Mucosa of gallbladder (tissue), 1 donor: ENCODE results near the gene F7. TPM values are rescaled to one million over a fixed set of nuclear protein-coding genes. Genes with fewer than 3 reads are reported as not detected.

Experiments
- DNase-seq: peaks from one replicate; pipeline ENCODE4 v3.0.0-alpha.2; 2020; ENCODE audit warnings: low spot score
- total RNA-seq: library from RNA; stranded (reverse); gene quantifications from one replicate; pipeline ENCODE4 v1.2.1, GENCODE V29; 2021
- donor health status: DM: no; HTN: no; CAD: no.

The F7 gene
- total RNA-seq, 1 donor from 2014 or later: 0.26 TPM

DNA sequence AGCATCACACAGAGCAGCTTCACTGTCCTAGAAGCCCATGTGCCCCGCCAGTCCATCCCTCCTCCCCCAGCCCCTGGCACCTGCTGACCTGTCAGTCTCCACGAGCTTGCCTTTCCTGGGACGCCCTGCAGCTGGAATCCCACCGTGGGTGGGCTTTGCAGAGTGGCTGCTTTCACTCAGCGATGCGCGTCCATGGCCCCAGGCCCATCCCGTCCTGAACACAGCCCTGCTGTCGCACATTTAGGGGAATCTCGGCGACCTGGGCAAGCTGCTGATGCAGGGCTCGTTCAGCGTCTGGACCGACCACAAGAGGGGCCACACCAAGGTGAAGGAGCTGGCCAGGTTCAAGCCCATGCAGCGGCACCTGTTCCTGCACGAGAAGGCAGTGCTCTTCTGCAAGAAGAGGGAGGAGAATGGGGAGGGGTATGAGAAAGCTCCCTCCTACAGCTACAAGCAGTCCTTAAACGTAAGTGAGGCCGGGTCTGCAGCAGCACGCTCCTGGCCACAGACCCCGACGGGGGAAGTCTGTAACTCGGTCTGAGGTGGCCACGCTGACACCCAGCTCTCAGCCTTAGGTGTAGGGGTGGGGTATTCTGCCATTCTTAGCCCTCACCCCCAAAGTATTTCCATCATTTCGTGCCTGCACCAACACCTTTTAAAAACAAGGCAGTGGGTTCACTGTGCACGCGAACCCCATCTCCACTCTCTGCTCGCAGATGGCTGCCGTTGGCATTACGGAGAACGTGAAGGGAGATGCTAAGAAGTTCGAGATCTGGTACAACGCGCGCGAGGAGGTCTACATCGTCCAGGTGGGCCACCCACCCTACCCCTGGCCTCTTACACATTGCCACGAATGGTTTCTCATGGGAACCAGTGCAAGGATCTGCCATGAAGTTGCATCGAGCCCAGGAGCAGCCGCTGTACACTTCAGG is 18.3 kb upstream of the F7 start:
- no peak for DNase-seq

DNA sequence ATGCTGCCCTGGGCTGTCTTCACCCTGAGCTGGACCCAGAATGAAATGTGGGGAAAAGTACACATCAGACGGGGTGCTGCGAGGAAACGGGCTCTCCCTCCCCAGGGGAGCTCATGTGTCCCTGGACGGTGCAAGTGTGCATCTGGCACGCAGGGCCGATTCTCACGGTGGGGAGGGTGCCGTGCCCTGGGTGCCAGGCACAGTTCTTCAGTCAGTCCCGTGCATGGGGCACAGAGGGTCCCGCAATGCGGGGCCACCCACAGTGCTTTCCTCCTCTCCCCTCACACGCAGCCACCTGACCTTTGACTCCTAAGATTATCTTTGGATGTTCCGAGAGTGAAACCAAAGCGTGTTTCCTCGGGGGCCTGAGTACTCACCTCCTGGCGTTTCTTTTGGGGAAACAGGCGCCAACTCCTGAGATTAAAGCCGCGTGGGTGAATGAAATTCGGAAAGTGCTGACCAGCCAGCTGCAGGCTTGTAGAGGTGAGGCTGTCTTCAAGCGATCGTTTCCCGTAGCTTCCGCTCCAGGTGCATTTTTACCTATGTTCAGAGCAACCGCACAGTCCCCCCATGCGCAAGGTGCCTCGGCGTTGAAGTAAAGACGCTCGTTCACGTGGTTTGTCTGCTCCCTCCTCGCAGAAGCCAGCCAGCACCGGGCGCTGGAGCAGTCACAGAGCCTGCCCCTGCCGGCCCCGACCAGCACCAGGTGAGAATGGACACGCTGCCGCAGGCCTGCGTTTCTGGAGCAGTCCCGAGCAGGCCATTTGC is 17.5 kb upstream of the F7 start:
- no peak for DNase-seq

DNA sequence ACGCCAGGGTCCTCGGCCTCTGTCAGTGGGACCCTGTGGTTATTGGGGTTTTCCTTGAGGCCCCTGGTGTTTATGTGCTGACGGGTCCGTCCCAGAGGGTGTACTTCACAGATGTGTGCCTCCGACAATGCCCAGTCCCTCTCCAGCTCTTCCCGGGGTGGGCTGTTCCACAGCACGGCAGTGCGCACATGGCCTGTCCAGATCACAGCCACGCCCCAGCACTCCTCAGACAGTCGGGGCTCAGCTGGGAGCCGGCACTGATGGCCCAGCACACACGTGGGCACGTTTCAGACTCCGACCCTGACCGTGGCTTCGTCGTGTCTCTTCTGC is 16.9 kb upstream of the F7 start:
- DNase-seq: no peak

DNA sequence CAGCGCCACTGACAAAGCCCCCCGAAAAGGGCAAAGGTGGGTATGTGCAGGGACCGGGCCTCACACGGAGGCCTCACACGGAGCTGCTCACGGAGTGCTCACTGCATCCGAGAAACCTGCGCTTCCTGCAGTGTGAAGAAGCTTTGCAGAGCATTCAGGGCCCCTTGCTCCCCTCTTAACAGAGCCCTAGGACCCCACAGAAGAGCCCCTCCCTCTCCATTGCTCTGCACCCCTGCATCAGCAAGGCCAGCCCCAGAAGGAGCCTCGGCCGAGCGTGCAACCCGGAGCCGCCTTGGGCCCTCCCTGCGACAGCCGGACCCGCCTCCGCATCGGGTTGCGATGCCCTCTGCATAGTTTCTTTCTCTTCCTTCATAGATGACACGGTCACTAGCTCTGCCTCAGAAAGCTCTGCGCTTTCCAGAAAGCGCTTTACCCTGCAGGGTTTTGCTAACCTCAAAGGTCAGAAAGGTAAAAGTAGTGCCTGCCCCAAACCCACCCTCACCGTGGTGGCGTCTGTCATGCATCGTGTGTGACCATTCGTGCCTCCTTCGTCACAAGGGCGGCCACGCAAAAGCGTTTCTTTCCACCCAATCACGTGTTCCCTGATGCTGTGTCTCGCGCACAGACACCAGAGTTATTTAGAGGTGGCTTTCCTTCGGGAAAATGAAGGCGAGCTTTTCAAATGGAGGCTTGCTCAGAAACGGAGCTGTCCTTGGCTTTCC is 15.7 kb upstream of the F7 start:
- no peak for DNase-seq

DNA sequence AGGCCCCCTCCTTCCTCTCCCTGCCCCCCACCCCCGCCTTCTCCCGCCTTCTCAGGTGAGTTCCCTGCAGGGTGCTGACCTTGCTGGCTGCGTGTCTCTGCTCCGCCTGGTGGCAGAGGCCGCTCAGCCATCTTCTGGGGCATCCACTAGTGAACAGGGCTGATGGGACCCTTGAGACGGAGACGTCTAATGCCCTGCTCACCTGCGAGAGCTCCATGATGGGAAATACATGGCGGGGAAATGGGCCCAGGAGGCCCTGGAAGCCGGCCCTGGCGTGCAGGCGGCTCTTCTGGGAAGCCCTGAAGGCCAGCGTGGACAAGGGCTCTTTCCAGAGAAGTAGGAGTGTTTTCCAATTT is 15.2 kb upstream of the F7 start:
- DNase-seq: no peak

DNA sequence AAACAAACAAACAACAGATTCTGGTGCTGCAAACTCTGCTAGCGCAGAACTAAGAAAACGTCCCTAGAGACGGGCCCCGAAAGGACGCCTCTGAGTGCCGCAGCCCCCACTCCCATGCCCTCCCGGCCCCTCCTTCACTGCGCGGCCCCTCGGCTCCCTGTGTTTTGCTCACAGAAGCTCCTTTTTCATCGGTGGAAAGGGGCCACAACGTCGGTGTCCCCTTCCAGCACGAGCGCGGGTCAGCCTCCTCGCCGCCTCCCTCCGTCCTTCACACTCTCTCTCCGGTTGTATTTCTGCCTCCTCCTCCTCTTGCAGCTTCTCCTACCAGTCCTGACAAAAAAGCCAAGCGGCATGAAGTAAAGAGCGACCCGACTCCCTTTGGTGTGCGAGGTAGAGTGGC is 14.8 kb upstream of the F7 start:
- DNase-seq: no peak

DNA sequence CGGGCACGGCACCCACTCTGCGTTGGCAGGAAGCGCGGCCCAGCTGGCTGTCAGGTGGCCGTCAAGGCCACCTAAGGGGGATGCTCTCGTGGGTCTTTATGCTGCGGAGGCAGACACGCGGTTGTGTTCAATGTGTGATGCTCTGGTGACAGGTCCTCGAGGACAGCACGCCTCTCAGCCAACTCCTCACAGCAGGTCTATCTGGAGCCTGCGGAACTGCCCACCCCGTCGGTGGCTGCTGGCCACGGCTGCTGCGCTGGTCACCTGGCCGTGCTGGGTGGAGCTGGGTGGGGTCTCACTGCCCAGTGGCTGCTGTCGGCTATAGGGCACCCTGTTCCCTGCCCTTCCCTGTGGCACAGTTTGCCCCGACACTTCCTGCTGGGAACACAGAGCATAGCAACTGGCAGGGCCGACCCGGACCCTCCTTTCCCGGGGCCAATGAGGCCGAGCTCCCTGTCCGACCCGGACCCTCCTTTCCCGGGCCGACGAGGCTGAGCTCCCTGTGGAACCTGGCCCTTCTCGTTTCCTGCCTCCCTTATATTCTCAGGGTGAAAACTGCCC is 14.3 kb upstream of the F7 start:
- no peak for DNase-seq

DNA sequence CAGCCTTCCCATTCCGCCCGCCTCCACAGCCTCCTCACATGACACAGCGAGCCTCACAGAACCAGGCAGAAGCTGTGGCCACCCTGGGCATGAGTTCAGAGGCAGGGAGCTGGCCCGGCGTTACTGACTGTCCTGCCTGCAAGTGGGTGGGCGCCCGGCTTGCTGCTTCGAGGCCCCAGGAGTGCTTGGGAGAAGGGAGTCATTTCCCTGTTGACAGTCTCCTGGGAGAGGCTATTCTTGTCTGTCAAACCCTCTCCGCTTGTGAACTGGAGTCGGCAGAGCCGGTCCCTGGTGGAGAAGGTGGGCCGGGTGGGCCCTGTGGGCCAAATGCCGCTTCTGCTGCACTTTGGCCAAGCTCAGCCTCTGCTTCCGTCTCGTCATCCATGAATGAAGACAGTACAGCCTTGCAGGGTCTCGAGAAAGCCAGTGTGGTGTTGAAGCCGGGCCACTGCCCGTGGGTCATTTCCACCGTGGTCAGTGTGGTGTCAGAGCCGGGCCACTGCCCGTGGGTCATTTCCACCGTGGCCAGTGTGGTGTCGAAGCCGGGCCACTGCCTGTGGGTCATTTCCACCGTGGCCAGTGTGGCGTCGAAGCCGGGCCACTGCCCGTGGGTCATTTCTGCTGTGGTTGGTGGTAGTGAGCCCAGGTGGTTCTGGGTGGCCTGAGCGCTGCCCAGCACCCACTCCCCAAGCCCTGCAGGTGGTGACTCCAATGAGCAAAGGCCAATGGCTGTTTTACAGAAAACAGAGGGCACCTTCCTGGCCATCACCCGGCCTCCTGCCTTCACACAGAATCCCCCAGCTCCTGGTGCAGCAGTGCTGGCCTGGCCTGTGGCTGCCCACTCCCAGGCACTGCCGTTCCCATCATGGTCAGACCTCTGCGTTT is 13.5 kb upstream of the F7 start:
- no peak for DNase-seq

DNA sequence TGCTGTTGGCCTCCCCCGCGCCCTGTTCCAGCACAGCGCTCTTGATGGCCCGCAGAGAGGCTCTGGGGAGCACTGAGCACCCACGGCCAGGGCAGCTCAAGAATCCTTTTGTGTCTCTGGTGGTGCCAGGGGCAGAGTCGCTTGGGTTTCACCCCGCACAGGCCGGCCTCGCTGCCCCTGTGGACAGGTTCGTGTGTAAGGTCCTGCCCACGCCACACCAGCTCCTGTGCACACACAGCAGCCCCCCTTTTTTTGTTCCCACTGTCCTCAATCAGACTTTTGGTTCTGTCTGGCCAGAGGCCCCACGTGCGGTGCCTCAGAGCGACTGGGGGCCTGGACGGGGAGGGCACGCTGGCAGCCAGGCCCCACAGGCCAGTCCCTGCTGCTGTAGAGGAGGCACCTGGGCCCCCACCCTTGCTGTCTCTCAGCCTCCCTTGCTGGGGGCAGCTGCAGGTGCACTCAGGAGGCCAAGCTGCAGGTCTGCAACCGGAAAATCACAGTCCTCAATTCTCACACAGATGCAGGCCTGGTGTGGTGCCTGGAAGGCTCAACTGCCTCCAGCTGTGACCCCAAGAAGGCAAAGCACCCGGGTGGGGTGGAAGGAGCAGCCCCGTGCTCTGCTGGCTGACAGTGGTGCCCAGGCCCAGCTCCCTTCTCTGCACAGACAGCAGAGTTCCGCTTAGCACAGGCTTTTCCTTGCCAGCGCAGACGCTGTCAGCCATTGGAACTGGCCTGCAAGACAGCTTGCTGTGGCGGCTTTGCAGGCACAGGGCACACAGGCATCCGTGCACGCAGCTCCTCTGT is 12.6 kb upstream of the F7 start:
- no peak for DNase-seq

DNA sequence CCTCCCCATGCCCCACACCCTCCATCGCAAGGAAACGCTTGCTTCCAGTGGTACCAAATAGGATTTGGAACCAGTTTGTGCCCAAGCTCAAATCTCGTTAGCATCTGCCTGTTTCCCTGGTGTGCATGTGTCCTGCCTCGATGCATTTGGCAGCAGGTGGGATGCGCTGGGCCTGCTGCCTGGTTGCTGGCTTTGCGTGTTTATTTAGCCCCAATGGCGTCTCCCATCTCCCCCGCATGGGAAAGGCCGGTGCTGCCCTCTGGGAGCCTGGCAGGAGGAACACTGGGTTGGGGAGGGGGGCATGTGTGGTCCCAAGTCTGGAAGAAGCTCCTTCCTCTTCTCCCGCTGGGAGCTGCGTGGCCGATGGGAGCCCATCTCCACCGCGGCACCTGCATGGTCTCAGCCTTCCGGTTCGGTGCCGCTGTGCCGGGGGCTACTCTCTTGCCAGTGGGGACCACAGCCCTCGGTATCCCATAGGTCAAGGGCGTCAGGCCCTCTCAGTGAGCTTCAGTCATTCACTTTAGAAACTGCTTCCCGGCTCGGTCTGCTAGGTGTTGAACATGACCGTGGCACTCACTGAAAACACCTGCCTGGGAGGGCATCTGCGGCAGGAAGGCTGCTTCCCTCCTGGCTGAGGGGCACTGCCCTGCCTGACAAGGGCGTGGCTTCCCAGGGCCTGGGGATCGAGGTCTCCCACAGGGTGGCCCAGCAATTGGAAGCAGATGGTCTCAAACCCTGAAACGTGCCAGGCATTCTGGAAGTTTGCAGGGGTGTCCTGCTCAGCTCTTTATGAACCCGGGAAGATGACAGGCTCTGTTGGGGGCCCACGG is 11.8 kb upstream of the F7 start:
- no peak for DNase-seq

DNA sequence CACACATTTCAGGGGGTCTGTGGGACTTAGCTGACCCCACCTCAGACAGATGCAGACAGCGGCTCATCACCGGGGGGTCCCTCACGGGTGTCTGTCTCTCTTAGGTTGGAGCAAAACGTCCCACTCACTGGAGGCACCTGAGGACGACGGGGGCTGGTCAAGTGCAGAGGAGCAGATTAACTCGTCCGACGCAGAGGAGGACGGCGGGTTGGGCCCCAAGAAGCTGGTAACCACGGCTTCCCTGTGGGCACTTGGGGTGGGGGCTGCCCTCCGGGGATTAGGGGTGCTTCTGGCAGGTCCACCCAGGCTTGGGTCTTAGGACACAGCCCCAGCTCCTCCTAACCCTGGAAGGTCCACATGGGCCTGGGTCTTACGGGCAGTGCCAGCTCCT is 11.2 kb upstream of the F7 start:
- no peak for DNase-seq

DNA sequence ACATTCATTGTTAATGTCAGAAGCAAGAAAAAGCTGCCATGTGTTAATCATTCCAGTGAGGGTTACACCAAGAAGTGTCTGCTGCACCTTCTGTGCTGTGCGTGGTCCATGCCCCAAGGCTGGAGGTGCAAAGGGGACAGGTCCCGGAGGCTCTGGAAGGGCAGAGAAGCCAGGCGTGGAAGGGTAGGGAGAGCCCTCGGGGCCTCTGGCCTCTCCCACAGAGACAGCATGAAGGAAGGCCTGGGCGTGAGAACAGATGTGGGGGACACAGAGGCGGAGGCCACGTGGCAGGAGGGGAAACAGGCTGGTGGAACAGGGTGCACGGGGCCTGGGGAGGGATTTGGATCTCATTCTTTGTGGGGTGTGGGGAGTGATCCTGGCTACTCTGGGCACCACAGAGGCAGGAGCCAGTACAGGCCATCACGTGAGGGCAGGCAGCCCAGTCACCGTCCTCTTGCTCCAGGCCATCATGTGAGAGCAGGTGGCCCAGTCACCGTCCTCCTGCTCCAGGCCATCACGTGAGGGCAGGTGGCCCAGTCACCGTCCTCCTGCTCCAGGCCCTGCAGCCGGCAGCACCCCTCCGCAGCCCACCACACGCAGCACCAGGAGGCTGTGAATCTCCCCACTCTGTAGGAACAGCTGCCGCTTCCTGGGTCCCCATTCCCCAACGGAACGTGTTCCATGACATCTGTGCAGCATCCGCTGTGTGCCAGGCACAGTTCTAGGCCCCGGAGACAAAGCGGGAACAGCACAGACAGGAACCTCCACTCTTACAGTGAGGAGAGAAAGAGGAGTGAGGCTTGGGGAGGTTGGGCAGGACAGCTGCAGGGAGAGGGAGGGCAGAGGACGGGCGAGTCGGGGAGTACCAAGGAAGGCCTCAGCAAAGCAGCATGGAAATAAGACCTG is 10.2 kb upstream of the F7 start:
- DNase-seq: no peak

DNA sequence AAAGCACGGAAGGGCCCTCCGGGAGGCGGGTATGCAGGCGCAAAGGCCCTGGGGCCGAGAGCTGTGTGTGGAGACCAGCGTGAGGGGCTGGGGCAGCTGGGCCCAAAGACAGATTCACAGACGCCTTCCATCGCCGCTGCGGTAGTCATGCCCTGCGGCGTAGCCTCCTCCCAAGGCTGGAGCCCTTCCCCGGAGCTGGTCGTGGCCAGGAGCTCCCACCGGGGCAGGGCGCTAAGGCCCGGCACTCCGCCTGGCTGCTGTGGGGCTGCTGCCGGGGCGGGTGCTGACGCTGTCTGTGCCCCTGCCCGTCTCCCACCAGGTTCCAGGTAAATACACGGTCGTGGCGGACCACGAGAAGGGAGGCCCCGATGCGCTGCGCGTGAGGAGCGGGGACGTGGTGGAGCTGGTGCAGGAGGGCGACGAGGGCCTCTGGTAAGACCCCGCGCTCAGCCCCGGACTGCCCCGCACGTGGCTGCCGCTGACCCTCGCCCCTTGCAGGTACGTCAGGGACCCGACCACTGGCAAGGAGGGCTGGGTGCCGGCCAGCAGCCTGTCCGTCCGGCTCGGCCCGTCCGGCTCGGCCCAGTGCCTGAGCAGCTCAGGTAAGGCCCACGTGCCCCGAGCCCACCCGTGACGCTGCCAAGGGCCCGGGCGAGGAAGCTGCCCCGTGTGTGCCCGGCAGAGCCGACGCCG is 9.4 kb upstream of the F7 start:
- DNase-seq: no peak

DNA sequence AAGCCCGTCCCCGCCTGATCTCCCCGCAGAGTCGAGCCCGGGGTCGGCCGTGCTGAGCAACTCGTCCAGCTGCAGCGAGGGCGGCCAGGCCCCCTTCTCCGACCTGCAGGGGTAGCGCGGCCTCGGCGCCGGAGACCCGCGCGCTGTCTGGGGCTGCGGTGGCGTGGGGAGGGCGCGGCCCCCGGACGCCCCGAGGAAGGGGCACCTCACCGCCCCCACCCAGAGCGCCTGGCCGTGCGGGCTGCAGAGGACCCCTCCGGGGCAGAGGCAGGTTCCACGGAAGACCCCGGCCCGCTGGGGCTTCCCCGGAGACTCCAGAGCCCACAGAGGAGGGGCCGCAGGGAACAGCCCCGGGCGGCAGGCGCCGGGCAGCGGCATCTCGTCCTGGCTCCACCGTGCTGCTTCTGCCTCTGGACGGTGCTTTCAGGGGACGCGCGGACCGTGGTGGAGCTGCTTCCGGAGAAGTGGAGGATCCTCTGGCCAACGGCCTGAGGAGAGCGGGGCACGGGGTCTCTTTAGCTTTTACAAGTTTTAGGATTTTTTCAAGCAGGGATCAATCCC is 8.8 kb upstream of the F7 start:
- no peak for DNase-seq

DNA sequence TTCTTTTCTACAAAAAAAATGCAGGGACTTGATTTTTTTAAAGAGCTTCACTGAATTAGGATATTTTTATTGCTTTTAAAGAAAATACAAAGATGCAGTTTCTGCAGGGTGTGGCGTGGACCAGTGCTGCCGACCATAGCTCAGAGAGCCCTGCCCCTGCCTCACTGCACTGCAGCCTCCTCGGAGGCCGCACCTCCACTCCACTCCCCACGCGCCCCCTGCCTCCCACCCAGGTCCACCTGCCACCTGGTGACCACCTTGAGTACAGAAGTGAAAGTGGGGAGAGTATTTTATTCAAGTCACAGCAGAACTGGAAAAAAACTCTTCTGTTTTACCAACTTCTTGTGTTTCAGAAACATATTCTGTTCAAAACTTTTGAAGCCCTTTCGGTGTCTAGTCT is 7.9 kb upstream of the F7 start:
- DNase-seq: no peak

DNA sequence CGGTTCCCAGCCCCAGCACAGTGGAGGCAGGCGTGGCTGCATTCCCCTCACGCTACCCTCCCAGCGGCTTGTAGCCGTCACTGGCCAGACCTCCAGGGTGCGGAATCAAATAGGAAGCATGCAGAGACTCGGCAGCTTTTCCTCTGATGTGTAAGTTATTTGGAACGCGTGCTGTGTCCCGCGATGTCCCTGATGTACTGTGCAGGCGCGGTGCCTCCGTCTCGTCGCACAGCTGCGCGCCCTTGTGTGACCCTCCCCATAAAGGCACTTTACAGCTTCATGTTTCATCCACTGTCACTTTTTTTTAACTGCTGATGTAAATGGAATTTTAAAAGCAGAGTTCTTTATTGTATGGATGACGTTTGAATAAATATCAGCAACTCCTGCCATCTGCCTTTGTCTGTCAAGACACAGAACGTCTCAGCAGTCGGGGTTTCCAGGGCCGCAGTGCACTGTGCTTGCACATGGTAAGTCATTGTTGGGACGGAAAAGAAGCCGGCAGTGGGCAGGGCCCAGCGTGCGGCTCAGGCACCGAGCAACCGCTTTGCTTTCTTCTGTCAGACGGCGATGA is 7.3 kb upstream of the F7 start:
- no peak for DNase-seq

DNA sequence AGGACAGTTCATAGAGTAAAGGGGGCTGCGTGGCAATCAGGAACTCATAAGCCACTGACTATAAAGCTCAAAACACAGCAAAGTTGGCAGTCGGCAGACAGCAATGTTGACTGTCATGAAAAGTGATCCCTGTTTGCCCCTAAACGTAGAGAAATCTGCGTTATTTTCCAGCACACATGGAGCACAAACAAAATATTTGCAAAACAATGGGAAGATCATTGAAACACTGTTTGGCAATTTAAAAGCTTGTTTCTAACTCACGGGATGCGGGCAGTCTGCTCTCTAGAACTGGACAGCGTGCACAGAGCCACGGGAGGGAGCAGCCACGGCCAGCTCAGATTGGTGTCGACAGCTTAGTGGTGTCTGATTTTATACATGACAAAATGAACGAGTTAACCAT is 6.4 kb upstream of the F7 start:
- DNase-seq: no peak
